Right atrium auricular region (tissue), 2 donors: ENCODE results near the gene ST8SIA1. TPM values are rescaled to one million over a fixed set of nuclear protein-coding genes. Genes with fewer than 3 reads are reported as not detected.

ENCODE experiments used
- DNase-seq: peaks from one replicate; pipeline ENCODE4 v3.0.0-alpha.2; 2019; ENCODE audit warnings: low spot score
- H3K27ac ChIP-seq, 2 donors: fragments of 200-600 bp; sonication (generic); 1 replicate in 1 of 2; 2 replicates in 1 of 2; pipeline ENCODE4 v1.5.1; 2016 to 2019
- H3K27me3 ChIP-seq, 2 donors: fragments of 200-600 bp; sonication (generic); one replicate each; pipeline versions ENCODE4 v1.5.1 to v1.6.0; 2017 to 2019
- H3K36me3 ChIP-seq: fragments of 200-600 bp; sonication (generic); one replicate; pipeline ENCODE4 v1.5.1; 2016
- H3K4me1 ChIP-seq, 2 donors: fragments of 200-600 bp; sonication (generic); one replicate each; pipeline versions ENCODE4 v1.5.1 to v1.6.0; 2017 to 2019
- H3K4me3 ChIP-seq, 2 donors: fragments of 200-600 bp; sonication (generic); 1 replicate in 1 of 2; 2 replicates in 1 of 2; pipeline ENCODE4 v1.5.1; 2017 to 2019; ENCODE audit warnings: mild to moderate bottlenecking in 1 of 2, moderate library complexity in 1 of 2
- H3K9me3 ChIP-seq, 2 donors: fragments of 200-600 bp; sonication (generic); one replicate each; pipeline ENCODE4 v1.5.1; 2019
- CTCF ChIP-seq, 2 donors: fragments of 200-600 bp; sonication (generic); IDR thresholded peaks; one replicate each; pipeline ENCODE4 v1.5.1; 2019; ENCODE audit warnings: antibody characterized with exemption in 2 of 2
- total RNA-seq, 2 donors: library from RNA; depleted of rRNA; stranded (reverse); fragments of >200 nt; gene quantifications; one replicate each; pipeline ENCODE4 v1.1.0, GENCODE V29; 2016

The ST8SIA1 gene
- total RNA-seq, 2 donors from 2014 or later, result 3.3 to 5.0 TPM

- Histone ChIP-seq H3K4me3 (no peak overlapping the region), H3K27me3 (no peaks in the 10 kb centered on the region), H3K9me3 (no peaks in the 10 kb centered on the region), H3K36me3 (no peaks in the 10 kb centered on the region), H3K4me1 (no peaks in the 10 kb centered on the region), H3K27ac (no peak overlapping the region)
- no peak for DNase-seq
- no peak for TF ChIP-seq CTCF (IDR thresholded peaks at IDR 0.05)
Measured at GRCh38 chr12:22268973-22269372, 65.5 kb downstream of the ST8SIA1 start.

GRCh38 chr12:22268406-22268805 lies 66.1 kb downstream of the ST8SIA1 start:
- H3K27me3 ChIP-seq, result no peaks in the 10 kb centered on the region
- H3K36me3 ChIP-seq, result no peaks in the 10 kb centered on the region
- no peak overlapping the region for H3K27ac ChIP-seq
- no peak overlapping the region for H3K4me3 ChIP-seq
- H3K4me1 ChIP-seq, result no peaks in the 10 kb centered on the region
- H3K9me3 ChIP-seq, result no peaks in the 10 kb centered on the region
- no peak for DNase-seq
- TF ChIP-seq CTCF (IDR thresholded peaks at IDR 0.05), result no peak

- no peaks in the 10 kb centered on the region for H3K36me3 ChIP-seq
- H3K4me1 ChIP-seq, result peaks cover 0 to 6% of the 10 kb centered on the region in 2 donors
- no peak for DNase-seq
- no peaks in the 10 kb centered on the region for H3K9me3 ChIP-seq
- TF ChIP-seq CTCF (IDR thresholded peaks at IDR 0.05), result no peak
- no peak overlapping the region for H3K4me3 ChIP-seq
- no peaks in the 10 kb centered on the region for H3K27me3 ChIP-seq
- no peak overlapping the region for H3K27ac ChIP-seq
Measured at GRCh38 chr12:22266101-22266500, 68.4 kb downstream of the ST8SIA1 start.

- H3K4me3 ChIP-seq, result no peak overlapping the region
- no peak for TF ChIP-seq CTCF (IDR thresholded peaks at IDR 0.05)
- no peaks in the 10 kb centered on the region for H3K9me3 ChIP-seq
- no peaks in the 10 kb centered on the region for H3K36me3 ChIP-seq
- no peak for DNase-seq
- no peaks in the 10 kb centered on the region for H3K27me3 ChIP-seq
- H3K4me1 ChIP-seq, result peaks cover 0 to 6% of the 10 kb centered on the region in 2 donors
- no peak overlapping the region for H3K27ac ChIP-seq
Measured at GRCh38 chr12:22264380-22264779, 70.1 kb downstream of the ST8SIA1 start.

GRCh38 chr12:22262309-22262708 lies 72.2 kb downstream of the ST8SIA1 start:
- no peak overlapping the region for H3K27ac ChIP-seq
- peaks cover 0 to 6% of the 10 kb centered on the region in 2 donors for H3K4me1 ChIP-seq
- no peak overlapping the region for H3K4me3 ChIP-seq
- no peaks in the 10 kb centered on the region for H3K36me3 ChIP-seq
- TF ChIP-seq CTCF (IDR thresholded peaks at IDR 0.05), result no peak
- H3K27me3 ChIP-seq, result no peaks in the 10 kb centered on the region
- DNase-seq, result no peak
- H3K9me3 ChIP-seq, result no peaks in the 10 kb centered on the region

GRCh38 chr12:22257100-22257499 lies 77.4 kb downstream of the ST8SIA1 start:
- TF ChIP-seq CTCF (IDR thresholded peaks at IDR 0.05), result no peak
- no peak for DNase-seq

More at GRCh38 chr12:22257100-22257499, 77.4 kb downstream of the ST8SIA1 start:
- Histone ChIP-seq H3K27me3 (no peaks in the 10 kb centered on the region), H3K27ac (no peak overlapping the region), H3K4me1 (peaks cover 0 to 22% of the 10 kb centered on the region in 2 donors), H3K36me3 (no peaks in the 10 kb centered on the region), H3K4me3 (no peak overlapping the region), H3K9me3 (no peaks in the 10 kb centered on the region)
